ENCODE results near the gene TRAF4.

TRAF4 gene

GRCh38 chr17:28747051-28747691, 3.4 kb downstream of the TRAF4 start:
- no peak overlapping the region for H3K4me3 ChIP-seq (ENCODE audit: low read length)
- peaks cover 23% of the 10 kb centered on the region for H3K36me3 ChIP-seq (ENCODE audit: control insufficient read depth, insufficient read depth, low read length, severe bottlenecking)
- no peaks in the 10 kb centered on the region for H3K27me3 ChIP-seq (replicated peaks; ENCODE audit: control insufficient read depth, insufficient read depth, low read length)
- no peak for DNase-seq (ENCODE audit: low read depth)
- peaks cover 36% of the 10 kb centered on the region for H3K4me1 ChIP-seq (ENCODE audit: control insufficient read depth, insufficient read depth, low read length)
- H3K9ac ChIP-seq (ENCODE audit: low read length) = no peak overlapping the region
- H3K9me3 ChIP-seq (ENCODE audit: control insufficient read depth, low read length) = no peaks in the 10 kb centered on the region

GRCh38 chr17:28747801-28748750, 4.3 kb downstream of the TRAF4 start:
- Histone ChIP-seq H3K36me3 (ENCODE audit: control insufficient read depth, insufficient read depth, low read length, severe bottlenecking) (peaks cover 23% of the 10 kb centered on the region), H3K9ac (ENCODE audit: low read length) (no peak overlapping the region), H3K9me3 (ENCODE audit: control insufficient read depth, low read length) (no peaks in the 10 kb centered on the region), H3K4me3 (ENCODE audit: low read length) (no peak overlapping the region), H3K27me3 (replicated peaks; ENCODE audit: control insufficient read depth, insufficient read depth, low read length) (no peaks in the 10 kb centered on the region), H3K4me1 (ENCODE audit: control insufficient read depth, insufficient read depth, low read length) (peaks cover 29% of the 10 kb centered on the region)
- DNase-seq (ENCODE audit: low read depth) = no peak

GRCh38 chr17:28748852-28749515, 5.2 kb downstream of the TRAF4 start:
- no peak for DNase-seq (ENCODE audit: low read depth)
- Histone ChIP-seq H3K4me1 (ENCODE audit: control insufficient read depth, insufficient read depth, low read length) (peaks cover 26% of the 10 kb centered on the region), H3K9ac (ENCODE audit: low read length) (no peak overlapping the region), H3K27me3 (replicated peaks; ENCODE audit: control insufficient read depth, insufficient read depth, low read length) (no peaks in the 10 kb centered on the region), H3K9me3 (ENCODE audit: control insufficient read depth, low read length) (no peaks in the 10 kb centered on the region), H3K36me3 (ENCODE audit: control insufficient read depth, insufficient read depth, low read length, severe bottlenecking) (peaks cover 23% of the 10 kb centered on the region), H3K4me3 (ENCODE audit: low read length) (no peak overlapping the region)

- peaks cover 26% of the 10 kb centered on the region for H3K4me1 ChIP-seq (ENCODE audit: control insufficient read depth, insufficient read depth, low read length)
- H3K9ac ChIP-seq (ENCODE audit: low read length) = peak overlapping the region; percentile 65
- no peak for DNase-seq (ENCODE audit: low read depth)
- no peak overlapping the region for H3K4me3 ChIP-seq (ENCODE audit: low read length)
- peaks cover 23% of the 10 kb centered on the region for H3K36me3 ChIP-seq (ENCODE audit: control insufficient read depth, insufficient read depth, low read length, severe bottlenecking)
- H3K9me3 ChIP-seq (ENCODE audit: control insufficient read depth, low read length) = no peaks in the 10 kb centered on the region
- no peaks in the 10 kb centered on the region for H3K27me3 ChIP-seq (replicated peaks; ENCODE audit: control insufficient read depth, insufficient read depth, low read length)
Observed at GRCh38 chr17:28749516-28750177, 5.8 kb downstream of the TRAF4 start.

- peaks cover 26% of the 10 kb centered on the region for H3K36me3 ChIP-seq (ENCODE audit: control insufficient read depth, insufficient read depth, low read length, severe bottlenecking)
- H3K4me3 ChIP-seq (ENCODE audit: low read length) = no peak overlapping the region
- H3K4me1 ChIP-seq (ENCODE audit: control insufficient read depth, insufficient read depth, low read length) = peaks cover 25% of the 10 kb centered on the region
- no peaks in the 10 kb centered on the region for H3K27me3 ChIP-seq (replicated peaks; ENCODE audit: control insufficient read depth, insufficient read depth, low read length)
- H3K9me3 ChIP-seq (ENCODE audit: control insufficient read depth, low read length) = no peaks in the 10 kb centered on the region
- DNase-seq (ENCODE audit: low read depth) = peak; percentile 98
- H3K9ac ChIP-seq (ENCODE audit: low read length) = peak overlapping the region; percentile 65
Observed at GRCh38 chr17:28750178-28751047, 6.6 kb downstream of the TRAF4 start.

GRCh38 chr17:28751600-28752366, 8.0 kb downstream of the TRAF4 start:
- no peak overlapping the region for H3K4me3 ChIP-seq (ENCODE audit: low read length)
- H3K9ac ChIP-seq (ENCODE audit: low read length) = no peak overlapping the region
- no peaks in the 10 kb centered on the region for H3K9me3 ChIP-seq (ENCODE audit: control insufficient read depth, low read length)
- H3K36me3 ChIP-seq (ENCODE audit: control insufficient read depth, insufficient read depth, low read length, severe bottlenecking) = peaks cover 36% of the 10 kb centered on the region
- peaks cover 12% of the 10 kb centered on the region for H3K4me1 ChIP-seq (ENCODE audit: control insufficient read depth, insufficient read depth, low read length)
- H3K27me3 ChIP-seq (replicated peaks; ENCODE audit: control insufficient read depth, insufficient read depth, low read length) = no peaks in the 10 kb centered on the region
- no peak for DNase-seq (ENCODE audit: low read depth)

GRCh38 chr17:28755486-28755885, 11.7 kb downstream of the TRAF4 start:
- H3K4me1 ChIP-seq (ENCODE audit: control insufficient read depth, insufficient read depth, low read length) = peaks cover 3% of the 10 kb centered on the region
- H3K27me3 ChIP-seq (replicated peaks; ENCODE audit: control insufficient read depth, insufficient read depth, low read length) = no peaks in the 10 kb centered on the region
- no peaks in the 10 kb centered on the region for H3K9me3 ChIP-seq (ENCODE audit: control insufficient read depth, low read length)
- no peak overlapping the region for H3K9ac ChIP-seq (ENCODE audit: low read length)
- H3K36me3 ChIP-seq (ENCODE audit: control insufficient read depth, insufficient read depth, low read length, severe bottlenecking) = peaks cover 49% of the 10 kb centered on the region
- no peak overlapping the region for H3K4me3 ChIP-seq (ENCODE audit: low read length)
- DNase-seq (ENCODE audit: low read depth) = no peak

GRCh38 chr17:28756049-28756804, 12.4 kb downstream of the TRAF4 start:
- no peaks in the 10 kb centered on the region for H3K27me3 ChIP-seq (replicated peaks; ENCODE audit: control insufficient read depth, insufficient read depth, low read length)
- no peak for DNase-seq (ENCODE audit: low read depth)

GRCh38 chr17:28758411-28759121, 14.8 kb downstream of the TRAF4 start:
- H3K27me3 ChIP-seq (replicated peaks; ENCODE audit: control insufficient read depth, insufficient read depth, low read length) = no peaks in the 10 kb centered on the region
- peaks cover 63% of the 10 kb centered on the region for H3K36me3 ChIP-seq (ENCODE audit: control insufficient read depth, insufficient read depth, low read length, severe bottlenecking)
- no peak overlapping the region for H3K4me3 ChIP-seq (ENCODE audit: low read length)
- peaks cover 8% of the 10 kb centered on the region for H3K4me1 ChIP-seq (ENCODE audit: control insufficient read depth, insufficient read depth, low read length)
- no peak overlapping the region for H3K9ac ChIP-seq (ENCODE audit: low read length)
- DNase-seq (ENCODE audit: low read depth) = no peak
- H3K9me3 ChIP-seq (ENCODE audit: control insufficient read depth, low read length) = no peaks in the 10 kb centered on the region

More at GRCh38 chr17:28756049-28756804, 12.4 kb downstream of the TRAF4 start:
- H3K4me1 ChIP-seq (ENCODE audit: control insufficient read depth, insufficient read depth, low read length) = peaks cover 3% of the 10 kb centered on the region
- no peaks in the 10 kb centered on the region for H3K9me3 ChIP-seq (ENCODE audit: control insufficient read depth, low read length)
- peaks cover 56% of the 10 kb centered on the region for H3K36me3 ChIP-seq (ENCODE audit: control insufficient read depth, insufficient read depth, low read length, severe bottlenecking)
- no peak overlapping the region for H3K9ac ChIP-seq (ENCODE audit: low read length)
- no peak overlapping the region for H3K4me3 ChIP-seq (ENCODE audit: low read length)

Measured in adipocyte (in vitro differentiated cells).